Measurements from ENCODE around the gene EYA2.

GRCh38 chr20:46948081-46948480 is 53.4 kb downstream of the EYA2 start:
- TF ChIP-seq ZNF384 (IDR thresholded peaks at IDR 0.05) (peak; percentile 33; the same call in 1 of the 2 replicates), FOXA1 (IDR thresholded peaks at IDR 0.05) (no peak), HDGF (IDR thresholded peaks at IDR 0.05; ENCODE audit: borderline replicate concordance) (no peak), SP1 (IDR thresholded peaks at IDR 0.05) (no peak), FOXM1 (IDR thresholded peaks at IDR 0.05; ENCODE audit: borderline replicate concordance) (no peak), CTBP1 (IDR thresholded peaks at IDR 0.05; ENCODE audit: borderline replicate concordance) (no peak), TARDBP (IDR thresholded peaks at IDR 0.05) (no peak), BHLHE40 (IDR thresholded peaks at IDR 0.05; ENCODE audit: borderline replicate concordance) (no peak), SUZ12 (IDR thresholded peaks at IDR 0.05) (no peak), ELF4 (IDR thresholded peaks at IDR 0.05) (no peak), NFRKB (IDR thresholded peaks at IDR 0.05) (no peak), L3MBTL2 (conservative IDR thresholded peaks at IDR 0.05) (no peak)

All from HEK293T (cell line).